Parathyroid adenoma (tissue), 2 donors: ENCODE measurements around the gene EPHB2.

Experiments
- H2AFZ ChIP-seq: fragments of 300-600 bp; sonication (generic); one replicate; pipeline ENCODE4 v1.7.0; 2017; ENCODE audit warnings: antibody characterized with exemption, mild to moderate bottlenecking
- H3K27ac ChIP-seq: fragments of 300-600 bp; sonication (generic); one replicate; pipeline ENCODE4 v1.7.0; 2017
- H3K27me3 ChIP-seq: fragments of 300-600 bp; sonication (generic); one replicate; pipeline ENCODE4 v1.7.0; 2017; ENCODE audit warnings: low read length; ENCODE audit not compliant: control insufficient read depth, insufficient read depth
- H3K36me3 ChIP-seq: fragments of 300-600 bp; sonication (generic); one replicate; pipeline ENCODE4 v1.7.0; 2017; ENCODE audit warnings: low read length; ENCODE audit not compliant: control insufficient read depth, insufficient read depth
- H3K4me1 ChIP-seq: fragments of 300-600 bp; sonication (generic); one replicate; pipeline ENCODE4 v1.7.0; 2017; ENCODE audit warnings: control low read depth
- H3K4me2 ChIP-seq: fragments of 300-600 bp; sonication (generic); one replicate; pipeline ENCODE4 v1.7.0; 2017; ENCODE audit warnings: low read length
- H3K4me3 ChIP-seq: fragments of 300-600 bp; sonication (generic); one replicate; pipeline ENCODE4 v1.7.0; 2017; ENCODE audit warnings: low read depth, low read length
- H3K79me2 ChIP-seq: fragments of 300-600 bp; sonication (generic); one replicate; pipeline ENCODE4 v1.7.0; 2017; ENCODE audit warnings: control low read depth
- H3K9ac ChIP-seq: fragments of 300-600 bp; sonication (generic); one replicate; pipeline ENCODE4 v1.7.0; 2017; ENCODE audit warnings: mild to moderate bottlenecking
- H3K9me3 ChIP-seq: fragments of 300-600 bp; sonication (generic); one replicate; pipeline ENCODE4 v1.7.0; 2017; ENCODE audit warnings: low read length; ENCODE audit not compliant: control insufficient read depth
- TF ChIP-seq, protein P1 (sequence below): fragments of 300-600 bp; sonication (generic); IDR thresholded peaks from one replicate; pipeline ENCODE4 v1.7.0; 2017; ENCODE audit warnings: antibody characterized with exemption, mild to moderate bottlenecking
- donor health status: primary hyperparathyroidism.

Gene EPHB2

DNA sequence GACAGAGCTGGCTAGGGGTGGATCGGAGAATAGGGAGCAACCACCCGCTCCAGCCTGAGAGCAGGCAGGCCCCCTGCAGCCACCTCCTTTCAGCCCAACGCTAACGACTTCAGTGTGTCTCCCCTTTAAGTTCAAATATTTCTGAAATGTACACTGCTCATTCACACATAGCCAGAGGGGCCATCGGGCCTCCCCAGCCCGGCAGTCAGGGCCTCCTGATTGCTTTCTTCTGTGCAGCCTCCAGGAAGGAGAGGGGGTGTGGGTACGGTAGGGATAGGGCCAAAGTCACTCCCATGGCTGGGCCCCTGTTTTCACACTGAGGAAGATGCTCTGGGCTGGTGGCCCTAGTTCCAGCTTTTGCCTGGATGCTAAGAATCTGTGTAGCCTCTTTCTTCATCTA is 64.8 kb downstream of the EPHB2 start:
- TF ChIP-seq, protein P1, sequence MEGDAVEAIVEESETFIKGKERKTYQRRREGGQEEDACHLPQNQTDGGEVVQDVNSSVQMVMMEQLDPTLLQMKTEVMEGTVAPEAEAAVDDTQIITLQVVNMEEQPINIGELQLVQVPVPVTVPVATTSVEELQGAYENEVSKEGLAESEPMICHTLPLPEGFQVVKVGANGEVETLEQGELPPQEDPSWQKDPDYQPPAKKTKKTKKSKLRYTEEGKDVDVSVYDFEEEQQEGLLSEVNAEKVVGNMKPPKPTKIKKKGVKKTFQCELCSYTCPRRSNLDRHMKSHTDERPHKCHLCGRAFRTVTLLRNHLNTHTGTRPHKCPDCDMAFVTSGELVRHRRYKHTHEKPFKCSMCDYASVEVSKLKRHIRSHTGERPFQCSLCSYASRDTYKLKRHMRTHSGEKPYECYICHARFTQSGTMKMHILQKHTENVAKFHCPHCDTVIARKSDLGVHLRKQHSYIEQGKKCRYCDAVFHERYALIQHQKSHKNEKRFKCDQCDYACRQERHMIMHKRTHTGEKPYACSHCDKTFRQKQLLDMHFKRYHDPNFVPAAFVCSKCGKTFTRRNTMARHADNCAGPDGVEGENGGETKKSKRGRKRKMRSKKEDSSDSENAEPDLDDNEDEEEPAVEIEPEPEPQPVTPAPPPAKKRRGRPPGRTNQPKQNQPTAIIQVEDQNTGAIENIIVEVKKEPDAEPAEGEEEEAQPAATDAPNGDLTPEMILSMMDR: no peak
- no peak overlapping the region for H3K4me2 ChIP-seq
- H3K27me3 ChIP-seq: no peaks in the 10 kb centered on the region
- no peak overlapping the region for H3K4me3 ChIP-seq
- H3K9me3 ChIP-seq: no peaks in the 10 kb centered on the region
- no peak overlapping the region for H3K27ac ChIP-seq
- peaks cover 2% of the 10 kb centered on the region for H3K4me1 ChIP-seq
- H3K9ac ChIP-seq: no peak overlapping the region
- H3K36me3 ChIP-seq: no peaks in the 10 kb centered on the region
- no peak overlapping the region for H2AFZ ChIP-seq
- H3K79me2 ChIP-seq: no peaks in the 10 kb centered on the region

DNA sequence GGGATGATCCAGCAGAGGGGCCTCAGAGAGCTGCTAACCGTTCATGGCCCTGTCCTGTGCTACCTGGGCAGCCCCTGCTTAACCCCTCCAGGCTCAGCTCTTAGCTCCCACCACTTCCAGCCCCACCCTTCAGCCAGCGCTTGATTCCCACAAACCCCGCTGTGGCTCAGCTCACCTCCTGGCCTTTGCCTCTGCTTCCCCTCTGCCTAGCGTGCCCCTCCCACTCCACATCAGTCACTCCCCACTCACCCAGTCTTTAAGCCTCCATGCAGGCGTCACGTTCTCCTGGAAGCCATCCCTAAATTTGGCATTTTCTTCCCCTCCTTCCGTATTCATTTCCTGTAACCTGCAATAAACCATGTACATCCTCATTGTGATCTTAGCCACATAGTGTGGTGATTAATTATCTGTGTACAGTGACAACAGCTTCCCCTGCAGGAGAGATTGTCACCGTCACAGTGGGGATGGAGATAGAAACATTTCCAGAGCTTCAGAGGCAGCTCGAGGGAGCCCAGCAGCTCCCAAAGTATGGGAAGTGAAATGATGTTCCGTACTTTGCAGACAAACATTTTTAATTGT is 65.5 kb downstream of the EPHB2 start:
- Histone ChIP-seq H3K9ac (no peak overlapping the region), H3K4me3 (no peak overlapping the region), H2AFZ (no peak overlapping the region), H3K4me2 (no peak overlapping the region), H3K9me3 (no peaks in the 10 kb centered on the region), H3K27me3 (no peaks in the 10 kb centered on the region), H3K36me3 (no peaks in the 10 kb centered on the region), H3K27ac (no peak overlapping the region), H3K4me1 (peaks cover 2% of the 10 kb centered on the region), H3K79me2 (no peaks in the 10 kb centered on the region)
- TF ChIP-seq, protein P1: no peak

DNA sequence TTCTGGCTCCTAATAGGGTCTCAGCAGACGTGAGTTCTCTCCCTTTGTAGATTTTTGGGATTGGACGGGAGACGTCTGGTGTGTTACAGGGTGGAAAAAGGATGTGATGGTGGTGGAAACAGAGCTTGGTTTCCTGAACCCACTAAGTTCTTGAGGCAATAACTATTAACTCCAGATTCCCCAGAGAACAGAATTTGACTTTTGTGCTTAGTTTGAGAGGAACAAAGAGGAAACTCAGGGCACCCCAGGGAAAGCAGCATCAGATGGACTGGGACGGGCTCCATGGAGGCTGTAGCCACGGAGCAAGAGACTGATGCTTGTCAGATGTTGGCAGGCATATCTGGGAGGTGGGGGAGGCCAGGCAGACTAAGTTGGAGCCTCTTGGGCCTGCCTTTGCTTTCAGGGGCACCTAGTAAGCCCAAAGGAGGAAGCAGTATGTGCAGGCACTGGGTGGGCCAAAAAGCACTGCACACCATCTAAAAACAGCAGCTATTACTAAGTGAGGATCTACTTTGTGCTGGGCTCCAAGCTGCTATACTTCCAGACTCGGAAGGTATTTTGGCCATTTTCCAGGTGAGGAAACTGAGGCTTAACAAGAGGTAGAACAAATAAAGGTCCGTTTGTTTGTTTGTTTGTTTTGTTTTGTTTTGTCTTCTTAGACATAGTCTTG is 66.9 kb downstream of the EPHB2 start:
- Histone ChIP-seq H3K36me3 (no peaks in the 10 kb centered on the region), H2AFZ (no peak overlapping the region), H3K27me3 (no peaks in the 10 kb centered on the region), H3K9me3 (no peaks in the 10 kb centered on the region), H3K9ac (no peak overlapping the region), H3K27ac (no peak overlapping the region), H3K4me2 (no peak overlapping the region), H3K4me3 (no peak overlapping the region), H3K79me2 (no peaks in the 10 kb centered on the region), H3K4me1 (no peaks in the 10 kb centered on the region)
- TF ChIP-seq, protein P1: no peak

DNA sequence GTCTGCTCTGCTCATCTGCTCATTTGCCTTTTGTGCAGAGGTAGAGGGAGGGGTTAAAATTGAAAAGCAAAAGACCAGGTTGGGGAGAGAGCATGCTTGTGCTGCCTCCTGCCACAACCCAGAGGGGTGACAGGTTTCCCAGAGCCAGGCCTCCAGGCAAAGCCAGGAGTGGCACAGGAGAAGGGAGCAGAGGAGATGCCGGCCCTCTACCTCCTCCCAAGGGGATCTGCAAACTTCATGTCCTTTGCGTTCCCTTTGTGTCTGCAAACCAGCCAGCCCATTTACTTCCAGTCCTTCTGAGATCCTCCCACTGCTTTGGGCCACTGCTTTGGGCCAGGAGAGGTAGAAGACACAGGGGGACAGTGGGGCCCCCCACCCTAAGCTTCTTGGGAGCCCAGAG is 67.8 kb downstream of the EPHB2 start:
- TF ChIP-seq, protein P1: no peak
- H3K27me3 ChIP-seq: no peaks in the 10 kb centered on the region

More for the DNA sequence above, 67.8 kb downstream of the EPHB2 start:
- H3K27ac ChIP-seq: no peak overlapping the region
- no peak overlapping the region for H3K9ac ChIP-seq
- H3K9me3 ChIP-seq: no peaks in the 10 kb centered on the region
- no peak overlapping the region for H3K4me3 ChIP-seq
- no peaks in the 10 kb centered on the region for H3K79me2 ChIP-seq
- no peaks in the 10 kb centered on the region for H3K4me1 ChIP-seq
- no peak overlapping the region for H2AFZ ChIP-seq
- no peak overlapping the region for H3K4me2 ChIP-seq
- no peaks in the 10 kb centered on the region for H3K36me3 ChIP-seq
